ENCODE results near the gene EFCAB6. TPM values are rescaled to one million over a fixed set of nuclear protein-coding genes. Genes with fewer than 3 reads are reported as not detected.

Gene EFCAB6
- total and polyA plus RNA-seq, 9 of the 15 experiments (the other 6 are each of a cell fraction or from before 2014, with no cell fraction given), result 0.06 TPM; not detected in 8

DNA sequence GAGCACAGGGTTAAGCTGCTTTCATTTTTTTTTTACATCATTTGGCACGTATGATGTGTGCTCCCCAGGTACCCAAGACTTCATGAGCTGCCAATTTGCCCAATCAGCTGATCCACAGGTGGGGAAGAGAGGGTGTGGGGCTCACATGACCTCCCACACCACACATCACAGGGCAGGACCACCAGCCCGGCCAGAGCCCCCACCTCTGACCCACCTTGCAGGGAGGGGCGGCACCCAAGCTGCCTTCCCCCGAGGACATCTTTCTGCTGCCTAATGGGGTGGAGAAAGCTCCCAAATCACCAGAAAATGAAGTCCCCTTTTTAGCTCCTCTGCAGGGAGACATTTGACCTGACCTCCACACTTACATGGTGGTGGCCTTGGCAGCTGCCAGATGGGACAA is 280.5 kb downstream of the EFCAB6 start:
- Histone ChIP-seq H3K4me1 (replicated peaks in 1 of 2; ENCODE audit: control insufficient read depth in 2 of 2, insufficient read depth in 2 of 2, low read length in 2 of 2) (no peaks in the 10 kb centered on the region), H3K4me3 (no peak overlapping the region), H3K9ac (ENCODE audit: insufficient read depth in 1 of 2, low read depth in 2 of 2, low read length in 2 of 2) (no peak overlapping the region), H3K9me1 (ENCODE audit: control insufficient read depth, insufficient read depth, low read length) (no peaks in the 10 kb centered on the region), H4K20me1 (replicated peaks; ENCODE audit: control insufficient read depth, insufficient read depth, low read length) (no peaks in the 10 kb centered on the region), H3K27ac (ENCODE audit: extremely low read depth, low read depth, low read length) (no peak overlapping the region), H3K36me3 (ENCODE audit: control insufficient read depth, insufficient read depth, low read length) (no peaks in the 10 kb centered on the region), H3K79me2 (ENCODE audit: control insufficient read depth, insufficient read depth, low read length) (no peaks in the 10 kb centered on the region), H3K9me3 (replicated peaks; ENCODE audit: control insufficient read depth, insufficient read depth, low read depth, low read length) (no peaks in the 10 kb centered on the region), H3K27me3 (ENCODE audit: control insufficient read depth in 2 of 2, insufficient read depth in 2 of 2, low read length in 2 of 2) (peaks cover 0 to 11% of the 10 kb centered on the region in 2 experiments; a peak in 1 of 5 replicates), H2AFZ (ENCODE audit: low read depth, low read length) (no peak overlapping the region), H3K4me2 (ENCODE audit: insufficient read depth, low read length) (no peak overlapping the region)
- DNase-seq (ENCODE audit: extremely low read depth in 1 of 4, low spot score in 3 of 4) (no peak), FAIRE-seq (no peak), ATAC-seq (no peak)
- no TSS peak for BruUV-seq (replicated peaks)
- in situ Hi-C loops (cut with MboI), result no loop called here
- ChIA-PET POLR2A (no interaction called here), CTCF (ENCODE audit: low intra/inter-chr PET ratio) (no interaction called here)
- intact Hi-C loops (cut with micrococcal nuclease), result no loop called here
- 0% methylated on average over 3 of the region's 4 CpGs for whole genome bisulfite sequencing (ENCODE audit: insufficient coverage, low coverage, missing lambda C conversion rate)
- no peak for TF ChIP-seq SIX5 (IDR thresholded peaks at IDR 0.05; ENCODE audit: borderline replicate concordance in 1 of 2, insufficient read depth in 1 of 2, low read depth in 1 of 2, low read length in 2 of 2)
- TF ChIP-seq BCLAF1 (IDR thresholded peaks at IDR 0.05; ENCODE audit: borderline replicate concordance in 1 of 2, control insufficient read depth in 1 of 2, low read depth in 2 of 2, low read length in 1 of 2), result no peak
- TF ChIP-seq CBFB (CRISPR knock-in tag; IDR thresholded peaks at IDR 0.05), result no peak
- TF ChIP-seq MTA3 (IDR thresholded peaks at IDR 0.05; ENCODE audit: borderline replicate concordance), result no peak
- no peak for TF ChIP-seq ZNF253 (CRISPR knock-in tag; conservative IDR thresholded peaks at IDR 0.05)
- TF ChIP-seq, protein P1, sequence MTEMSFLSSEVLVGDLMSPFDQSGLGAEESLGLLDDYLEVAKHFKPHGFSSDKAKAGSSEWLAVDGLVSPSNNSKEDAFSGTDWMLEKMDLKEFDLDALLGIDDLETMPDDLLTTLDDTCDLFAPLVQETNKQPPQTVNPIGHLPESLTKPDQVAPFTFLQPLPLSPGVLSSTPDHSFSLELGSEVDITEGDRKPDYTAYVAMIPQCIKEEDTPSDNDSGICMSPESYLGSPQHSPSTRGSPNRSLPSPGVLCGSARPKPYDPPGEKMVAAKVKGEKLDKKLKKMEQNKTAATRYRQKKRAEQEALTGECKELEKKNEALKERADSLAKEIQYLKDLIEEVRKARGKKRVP (CRISPR knock-in tag; IDR thresholded peaks at IDR 0.05), result no peak
- no peak for TF ChIP-seq RAD21 (CRISPR knock-in tag; conservative IDR thresholded peaks at IDR 0.05 in 1 of 2, IDR thresholded peaks at IDR 0.05 in 1 of 2)
- TF ChIP-seq, protein P2, sequence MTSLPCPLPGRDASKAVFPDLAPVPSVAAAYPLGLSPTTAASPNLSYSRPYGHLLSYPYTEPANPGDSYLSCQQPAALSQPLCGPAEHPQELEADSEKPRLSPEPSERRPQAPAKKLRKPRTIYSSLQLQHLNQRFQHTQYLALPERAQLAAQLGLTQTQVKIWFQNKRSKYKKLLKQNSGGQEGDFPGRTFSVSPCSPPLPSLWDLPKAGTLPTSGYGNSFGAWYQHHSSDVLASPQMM (CRISPR knock-in tag; IDR thresholded peaks at IDR 0.05), result no peak
- no peak for TF ChIP-seq NKRF (IDR thresholded peaks at IDR 0.05; ENCODE audit: borderline replicate concordance)
- no peak for TF ChIP-seq ZNF41 (CRISPR knock-in tag; conservative IDR thresholded peaks at IDR 0.05)
- no peak for TF ChIP-seq NBN (IDR thresholded peaks at IDR 0.05; ENCODE audit: low read depth)
- no peak for TF ChIP-seq KLF6 (CRISPR knock-in tag; IDR thresholded peaks at IDR 0.05; ENCODE audit: borderline replicate concordance)
- no peak for TF ChIP-seq CBX2 (IDR thresholded peaks at IDR 0.05; ENCODE audit: insufficient read depth, low read length, poor library complexity, severe bottlenecking)

All from K562 (cell line).